ENCODE results near the gene KCNRG. TPM values are rescaled to one million over a fixed set of nuclear protein-coding genes. Genes with fewer than 3 reads are reported as not detected.

KCNRG gene
- total and polyA plus RNA-seq, 2 of the 4 experiments (the other 2 are of a cell fraction) = 0.51 to 2.7 TPM

- H2BK15ac ChIP-seq (ENCODE audit: low read depth, low read length) = no peak overlapping the region
- H3K4me3 ChIP-seq (ENCODE audit: insufficient read depth, low read depth, low read length) = no peak overlapping the region
- POLR2A ChIA-PET (ENCODE audit: unreplicated experiment) = no interaction called here
- H4K8ac ChIP-seq (ENCODE audit: low read depth in 2 of 2, low read length in 2 of 2) = no peak overlapping the region
- no peaks in the 10 kb centered on the region for H3K9me3 ChIP-seq (ENCODE audit: control insufficient read depth, insufficient read depth, low read length)
- H4K20me1 ChIP-seq (ENCODE audit: insufficient read depth, low read length) = peaks cover 11% of the 10 kb centered on the region; the same call in 1 of the 2 replicates
- no peak overlapping the region for H2BK120ac ChIP-seq (ENCODE audit: low read depth, low read length)
- H2AK9ac ChIP-seq (replicated peaks; ENCODE audit: low read depth, low read length, poor library complexity) = no peak overlapping the region
- CTCF ChIA-PET = interaction anchor here (1.4 to 1.5 kb wide), 2 partner anchors 17 to 18 kb away, joined by 3 to 5 read pairs; partner anchors contain the start of gene TRIM13
- no peak overlapping the region for H2AFZ ChIP-seq (replicated peaks; ENCODE audit: low read length, poor library complexity)
- no peak overlapping the region for H2AK5ac ChIP-seq (ENCODE audit: low read depth, low read length)
- no peak overlapping the region for H3K23ac ChIP-seq (ENCODE audit: low read depth, low read length)
- H3K27me3 ChIP-seq (ENCODE audit: control insufficient read depth, insufficient read depth, low read length) = no peaks in the 10 kb centered on the region
- no peak overlapping the region for H3K18ac ChIP-seq (ENCODE audit: low read depth, low read length)
- no peak overlapping the region for H3K9ac ChIP-seq (ENCODE audit: low read depth, low read length)
- H3K9me1 ChIP-seq (ENCODE audit: insufficient read depth, low read length) = peaks cover 3% of the 10 kb centered on the region
- H3K36me3 ChIP-seq (ENCODE audit: control insufficient read depth, insufficient read depth, low read length) = peaks cover 22% of the 10 kb centered on the region
- peaks cover 37 to 65% of the 10 kb centered on the region in 2 experiments for H3K79me1 ChIP-seq (ENCODE audit: low read depth in 1 of 2, low read length in 2 of 2)
- no peak overlapping the region for H3K14ac ChIP-seq (replicated peaks; ENCODE audit: low read depth, low read length)
- TF ChIP-seq, protein P1, sequence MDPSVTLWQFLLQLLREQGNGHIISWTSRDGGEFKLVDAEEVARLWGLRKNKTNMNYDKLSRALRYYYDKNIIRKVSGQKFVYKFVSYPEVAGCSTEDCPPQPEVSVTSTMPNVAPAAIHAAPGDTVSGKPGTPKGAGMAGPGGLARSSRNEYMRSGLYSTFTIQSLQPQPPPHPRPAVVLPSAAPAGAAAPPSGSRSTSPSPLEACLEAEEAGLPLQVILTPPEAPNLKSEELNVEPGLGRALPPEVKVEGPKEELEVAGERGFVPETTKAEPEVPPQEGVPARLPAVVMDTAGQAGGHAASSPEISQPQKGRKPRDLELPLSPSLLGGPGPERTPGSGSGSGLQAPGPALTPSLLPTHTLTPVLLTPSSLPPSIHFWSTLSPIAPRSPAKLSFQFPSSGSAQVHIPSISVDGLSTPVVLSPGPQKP (IDR thresholded peaks at IDR 0.05; ENCODE audit: borderline replicate concordance, low read depth, low read length) = no peak
- TF ChIP-seq NFE2L2 (IDR thresholded peaks at IDR 0.05; ENCODE audit: low read depth, low read length) (no peak), SMC3 (IDR thresholded peaks at IDR 0.05; ENCODE audit: low read depth, low read length) (no peak), RAD21 (IDR thresholded peaks at IDR 0.05; ENCODE audit: low read length) (no peak), POLR2A (IDR thresholded peaks at IDR 0.05; ENCODE audit: low read depth, low read length) (no peak), BHLHE40 (IDR thresholded peaks at IDR 0.05; ENCODE audit: low read depth, low read length) (no peak), CEBPB (IDR thresholded peaks at IDR 0.05; ENCODE audit: low read depth, low read length) (no peak), RCOR1 (IDR thresholded peaks at IDR 0.05; ENCODE audit: insufficient replicate concordance, low read length) (no peak), MAFK (IDR thresholded peaks at IDR 0.05; ENCODE audit: low read depth, low read length) (no peak), FOS (IDR thresholded peaks at IDR 0.05; ENCODE audit: low read depth, low read length) (no peak), MAZ (IDR thresholded peaks at IDR 0.05; ENCODE audit: borderline replicate concordance, low read depth, low read length) (no peak)
- dilution Hi-C loops (cut with HindIII; ENCODE audit: low sequenced_read_pairs, unreplicated experiment) (no loop called here), in situ Hi-C loops (cut with MboI; ENCODE audit: low sequenced_read_pairs) (no loop called here), intact Hi-C loops (cut with micrococcal nuclease) (no loop called here)
- H3K4ac ChIP-seq (ENCODE audit: low read depth, low read length) = no peak overlapping the region
- WGBS, 2 experiments (ENCODE audit: extremely low coverage in 2 of 2, insufficient read length in 1 of 2) = no CpG with 5 or more reads among the region's 1 CpG
- H3K56ac ChIP-seq (ENCODE audit: extremely low read depth, insufficient read depth, low read length) = no peak overlapping the region
- DNase-seq = no peak
- H3K4me2 ChIP-seq (ENCODE audit: low read depth, low read length) = no peak overlapping the region
- H4K91ac ChIP-seq (ENCODE audit: insufficient read depth, low read depth, low read length) = no peak overlapping the region
- no peak overlapping the region for H2BK5ac ChIP-seq (ENCODE audit: low read depth, low read length, poor library complexity, severe bottlenecking)
- H4K5ac ChIP-seq (ENCODE audit: low read depth, low read length) = no peak overlapping the region
- no TSS peak for BruUV-seq (replicated peaks)
- no peak overlapping the region for H3K27ac ChIP-seq (ENCODE audit: insufficient read depth, low read length)
- H2BK20ac ChIP-seq (ENCODE audit: low read depth, low read length) = no peak overlapping the region
- peaks cover 8% of the 10 kb centered on the region for H3K4me1 ChIP-seq (ENCODE audit: control insufficient read depth, insufficient read depth, low read length)
- no peak for ATAC-seq (ENCODE audit: low read depth)
Observed at GRCh38 chr13:50014386-50014785, 858 bp upstream of the KCNRG start.

All from IMR-90 (cell line).